Pulmonary artery endothelial cell (primary cell): ENCODE data around the gene RAD9A. TPM values are rescaled to one million over a fixed set of nuclear protein-coding genes. Genes with fewer than 3 reads are reported as not detected.

Source experiments
- DNase-seq: peaks from one replicate; pipeline ENCODE4 v3.0.0-alpha.2; 2011; ENCODE audit warnings: low read depth, low spot score
- total RNA-seq: library from RNA; depleted of rRNA; stranded (reverse); fragments of >200 nt; gene quantifications from 2 replicates; pipeline ENCODE4 v1.2.3, GENCODE V29; 2014

Gene RAD9A
- total RNA-seq, 1 donor from 2014 or later, result 5.3 TPM

DNA sequence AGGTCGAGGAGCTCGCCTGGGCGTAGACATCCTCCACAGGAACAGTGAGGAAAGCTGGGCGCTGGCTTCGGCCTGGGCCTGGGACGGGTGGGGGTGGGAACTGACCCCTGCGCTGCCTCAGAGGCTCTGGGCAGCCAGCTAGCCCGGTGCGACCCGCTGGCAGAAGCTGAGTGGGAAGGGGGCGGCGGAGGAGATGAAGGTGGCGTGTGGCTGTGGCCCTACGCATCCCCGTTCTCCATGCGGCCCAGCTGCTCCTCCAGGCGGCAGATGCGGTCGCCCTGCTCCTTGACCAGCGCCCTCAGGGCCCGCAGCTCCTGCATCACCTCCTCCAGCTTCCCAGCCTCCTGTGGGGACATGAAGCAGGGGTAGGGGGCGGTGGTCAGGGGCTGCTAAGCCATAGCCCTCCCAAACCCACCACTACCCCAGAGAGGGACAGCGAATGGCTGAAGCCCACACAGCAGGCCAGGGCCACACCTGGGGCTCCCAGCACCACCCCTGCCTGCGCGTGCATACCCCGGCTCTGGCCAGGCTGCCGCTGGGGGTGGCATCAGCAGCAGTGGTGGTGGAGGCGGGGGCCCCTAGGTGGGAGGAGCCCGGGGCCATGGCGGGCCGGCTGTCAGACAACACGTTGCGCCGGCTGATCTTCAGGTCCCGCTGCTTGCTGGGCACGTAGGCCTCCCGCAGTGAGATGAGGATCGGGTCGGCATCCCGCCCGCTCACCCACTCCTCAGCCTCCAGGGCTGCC is 46.5 kb downstream of the RAD9A start:
- no peak for DNase-seq

- DNase-seq, result no peak
Measured at GRCh38 chr11:67439321-67440228, 47.8 kb downstream of the RAD9A start.

DNA sequence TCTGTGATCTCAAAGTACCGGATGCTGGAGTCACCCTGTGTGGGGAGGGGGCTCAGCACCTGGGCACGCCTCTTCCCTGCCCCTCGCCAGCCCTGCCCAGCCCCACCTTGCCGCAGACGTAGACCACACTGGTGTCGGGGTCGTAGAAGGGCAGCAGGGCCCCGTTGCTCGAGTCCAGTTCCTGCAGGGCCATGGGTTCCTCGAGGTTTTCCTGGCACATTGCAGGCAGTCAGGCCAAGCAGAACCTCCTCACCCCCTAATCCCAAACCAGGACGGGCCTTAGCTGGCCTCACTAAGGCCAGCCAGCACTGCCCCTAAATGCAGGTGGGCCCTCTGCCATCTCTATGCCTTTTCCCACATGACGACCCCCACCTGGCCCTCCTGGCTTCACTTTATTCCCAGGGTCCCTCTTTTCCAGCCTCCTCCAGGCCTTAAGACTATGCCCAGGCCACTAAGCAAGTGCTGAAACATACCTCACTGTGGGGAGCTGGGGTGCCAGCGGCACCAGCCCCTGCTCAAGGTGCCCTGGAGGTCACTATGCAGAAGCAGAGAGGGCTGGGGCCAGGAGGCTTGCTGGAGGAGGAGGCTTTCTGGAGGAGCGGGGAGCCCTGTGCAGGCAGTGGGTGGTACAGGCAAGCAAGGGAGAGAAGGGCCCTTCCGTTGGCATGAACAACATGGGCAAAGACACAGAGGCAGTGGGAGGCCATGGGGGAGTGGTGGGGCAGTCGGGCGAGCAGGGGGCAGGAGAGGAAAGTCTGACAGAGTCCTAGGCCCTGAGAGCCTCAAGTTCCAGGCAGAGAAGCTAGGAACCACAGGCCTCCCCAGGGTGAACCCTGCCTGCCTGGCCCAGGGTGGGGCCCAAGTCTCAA is 48.7 kb downstream of the RAD9A start:
- DNase-seq, result no peak

DNA sequence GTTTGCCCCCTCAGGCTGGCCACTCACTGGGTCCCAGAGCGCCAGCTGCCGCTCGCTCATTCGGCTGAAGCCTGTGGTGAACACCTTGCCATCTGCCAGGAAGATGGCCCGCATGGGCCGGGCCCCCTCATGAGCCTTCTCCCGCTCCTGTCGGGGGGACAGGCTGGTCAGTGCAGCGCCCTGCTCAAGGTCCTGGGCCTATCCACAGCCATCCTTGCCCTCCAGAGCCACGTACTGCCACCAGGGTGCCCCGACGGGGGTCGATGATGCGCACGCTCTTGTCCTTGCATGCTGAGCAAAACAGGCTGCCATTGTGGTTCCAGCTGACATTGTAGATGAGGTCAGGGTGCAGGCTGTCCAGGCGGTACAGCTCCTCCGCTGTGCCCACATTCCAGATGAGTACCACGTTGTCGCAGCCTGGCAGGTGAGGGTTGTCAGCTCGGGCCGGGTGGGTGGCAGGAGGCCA is 49.3 kb downstream of the RAD9A start:
- no peak for DNase-seq

- DNase-seq, result no peak
Measured at GRCh38 chr11:67441731-67442351, 50.1 kb downstream of the RAD9A start.

- no peak for DNase-seq
Measured at GRCh38 chr11:67442504-67443404, 51.0 kb downstream of the RAD9A start.

GRCh38 chr11:67445515-67445914 is 53.7 kb downstream of the RAD9A start:
- no peak for DNase-seq

Other genes starting within 250 kb of the RAD9A start
- 35.7 and 49.5 TPM in 2 replicates for gene GRK2, start 125.5 kb upstream of the RAD9A start, total RNA-seq
- gene ANKRD13D, start 102.7 kb upstream of the RAD9A start, total RNA-seq, result 27.0 and 30.1 TPM in 2 replicates
- gene SSH3, start 88.5 kb upstream of the RAD9A start, total RNA-seq, result 7.6 and 7.7 TPM in 2 replicates
- gene POLD4, start 38.4 kb upstream of the RAD9A start, total RNA-seq, result 22.9 and 29.2 TPM in 2 replicates
- gene CLCF1, start 18.4 kb upstream of the RAD9A start, total RNA-seq, result 1.6 and 2.2 TPM in 2 replicates
- gene PPP1CA, start 9.9 kb downstream of the RAD9A start, total RNA-seq, result 239 and 250 TPM in 2 replicates
- not detected in 2 replicates for gene TBC1D10C, start 12.1 kb downstream of the RAD9A start, total RNA-seq
- gene CARNS1, start 23.7 kb downstream of the RAD9A start, total RNA-seq, result 0.07 TPM in 1 of 2 replicates, not detected in the other
- gene RPS6KB2, start 36.5 kb downstream of the RAD9A start, total RNA-seq, result 46.2 and 54.3 TPM in 2 replicates
- 0.14 and 0.40 TPM in 2 replicates for gene PTPRCAP, start 45.7 kb downstream of the RAD9A start, total RNA-seq
- gene CORO1B, start 51.5 kb downstream of the RAD9A start, total RNA-seq, result 154 and 169 TPM in 2 replicates
- gene GPR152, start 60.7 kb downstream of the RAD9A start, total RNA-seq, result not detected in 2 replicates
- gene CABP4, start 63.4 kb downstream of the RAD9A start, total RNA-seq, result 0.04 and 0.33 TPM in 2 replicates
- 14.4 and 15.7 TPM in 2 replicates for gene TMEM134, start 77.3 kb downstream of the RAD9A start, total RNA-seq
- 77.2 and 91.2 TPM in 2 replicates for gene AIP, start 91.0 kb downstream of the RAD9A start, total RNA-seq
- 15.5 and 16.4 TPM in 2 replicates for gene PITPNM1, start 113.4 kb downstream of the RAD9A start, total RNA-seq
- 14.8 and 23.0 TPM in 2 replicates for gene CDK2AP2, start 116.2 kb downstream of the RAD9A start, total RNA-seq
- gene CABP2, start 131.5 kb downstream of the RAD9A start, total RNA-seq, result not detected in 2 replicates
- gene GSTP1, start 191.8 kb downstream of the RAD9A start, total RNA-seq, result 708 and 1,026 TPM in 2 replicates
- gene NDUFV1, start 214.9 kb downstream of the RAD9A start, total RNA-seq, result 176 and 193 TPM in 2 replicates
- gene NUDT8, start 238.0 kb downstream of the RAD9A start, total RNA-seq, result 8.1 and 16.3 TPM in 2 replicates
- not detected in 2 replicates for gene TBX10, start 247.8 kb downstream of the RAD9A start, total RNA-seq